ENCODE data around the gene ZNF593.

DNA sequence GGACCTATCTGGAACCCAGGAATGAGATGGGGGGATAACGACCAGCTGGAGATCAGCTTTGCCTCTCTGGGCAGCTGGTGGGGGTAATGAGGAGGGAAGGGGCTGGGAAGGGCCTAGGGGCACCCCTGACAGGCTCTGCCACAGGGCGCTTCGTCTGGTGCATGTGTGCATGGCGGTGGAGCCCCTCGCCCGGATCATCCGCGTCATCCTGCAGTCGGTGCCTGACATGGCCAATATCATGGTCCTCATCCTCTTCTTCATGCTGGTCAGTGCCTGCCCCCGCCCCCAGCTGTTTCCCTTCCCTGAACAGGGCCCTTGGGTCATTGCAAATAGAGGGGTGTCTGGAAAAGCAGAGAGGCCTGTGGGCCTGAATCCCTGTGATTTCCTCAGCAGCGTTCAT is 28.1 kb downstream of the ZNF593 start:
- no peak for TF ChIP-seq POLR2AphosphoS5 (IDR thresholded peaks at IDR 0.05)
- TF ChIP-seq, protein P1, sequence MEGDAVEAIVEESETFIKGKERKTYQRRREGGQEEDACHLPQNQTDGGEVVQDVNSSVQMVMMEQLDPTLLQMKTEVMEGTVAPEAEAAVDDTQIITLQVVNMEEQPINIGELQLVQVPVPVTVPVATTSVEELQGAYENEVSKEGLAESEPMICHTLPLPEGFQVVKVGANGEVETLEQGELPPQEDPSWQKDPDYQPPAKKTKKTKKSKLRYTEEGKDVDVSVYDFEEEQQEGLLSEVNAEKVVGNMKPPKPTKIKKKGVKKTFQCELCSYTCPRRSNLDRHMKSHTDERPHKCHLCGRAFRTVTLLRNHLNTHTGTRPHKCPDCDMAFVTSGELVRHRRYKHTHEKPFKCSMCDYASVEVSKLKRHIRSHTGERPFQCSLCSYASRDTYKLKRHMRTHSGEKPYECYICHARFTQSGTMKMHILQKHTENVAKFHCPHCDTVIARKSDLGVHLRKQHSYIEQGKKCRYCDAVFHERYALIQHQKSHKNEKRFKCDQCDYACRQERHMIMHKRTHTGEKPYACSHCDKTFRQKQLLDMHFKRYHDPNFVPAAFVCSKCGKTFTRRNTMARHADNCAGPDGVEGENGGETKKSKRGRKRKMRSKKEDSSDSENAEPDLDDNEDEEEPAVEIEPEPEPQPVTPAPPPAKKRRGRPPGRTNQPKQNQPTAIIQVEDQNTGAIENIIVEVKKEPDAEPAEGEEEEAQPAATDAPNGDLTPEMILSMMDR (IDR thresholded peaks at IDR 0.05) = no peak

Measured in sigmoid colon (tissue), 4 donors.